ENCODE data around the gene TP53BP2.
"Not testable (repeated sequence)": the region's sequence is repeated elsewhere in the genome, so short reads cannot be mapped to it uniquely, and the experiment has no call there.

Gene TP53BP2

GRCh38 chr1:223738465-223739365, 107.0 kb downstream of the TP53BP2 start:
- DNase-seq: no peak

- DNase-seq: no peak
These were observed 108.4 kb downstream of the TP53BP2 start for GRCh38 chr1:223737342-223737741.

GRCh38 chr1:223736638-223737037, 109.1 kb downstream of the TP53BP2 start:
- DNase-seq: not testable (repeated sequence)

DNA sequence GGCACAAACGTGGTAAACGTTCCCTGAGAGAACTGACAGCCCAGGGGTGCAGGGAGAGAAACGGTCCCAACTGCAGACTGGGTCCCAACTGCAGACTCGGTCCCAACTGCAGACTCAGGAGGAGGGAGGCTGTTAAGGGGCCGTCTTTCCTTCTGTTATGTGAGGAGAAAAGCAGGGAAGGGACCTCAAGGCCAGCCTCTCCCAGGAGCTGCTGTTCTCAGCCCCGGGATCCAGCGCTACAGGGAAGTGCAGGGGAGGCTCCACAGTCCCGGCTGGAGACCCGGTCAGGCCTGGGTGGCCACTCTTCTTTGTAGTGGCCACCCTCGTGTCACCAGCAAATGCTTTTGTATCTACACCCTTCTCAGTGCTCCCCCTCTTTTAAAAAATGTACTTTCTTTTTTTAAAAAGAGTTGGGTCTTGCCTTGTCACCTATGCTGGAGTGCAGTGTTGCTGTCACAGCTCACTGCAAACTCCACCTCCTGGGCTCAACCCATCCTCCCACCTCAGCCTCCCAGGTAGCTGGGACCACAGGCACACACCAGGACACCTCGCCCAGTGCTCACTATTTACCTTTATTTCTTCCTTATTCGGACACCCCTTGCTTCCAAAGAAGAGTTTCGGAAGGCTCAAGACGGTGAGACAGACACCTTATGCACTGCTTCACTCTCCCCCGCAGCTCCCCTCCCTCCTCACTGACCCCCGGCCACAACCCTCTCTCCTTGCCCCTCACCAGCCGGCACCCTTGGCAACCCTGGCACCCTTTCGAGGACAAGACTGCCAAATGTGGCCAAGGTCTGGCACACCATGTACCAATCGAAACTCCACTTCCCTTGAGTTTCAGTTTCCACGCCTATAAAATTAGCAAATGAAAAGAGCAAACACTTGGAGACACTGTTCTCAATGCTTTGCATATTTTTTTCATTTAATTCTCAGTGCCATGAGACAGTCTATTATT, 111.6 kb downstream of the TP53BP2 start:
- DNase-seq: no peak

GRCh38 chr1:223732993-223733798, 112.6 kb downstream of the TP53BP2 start:
- DNase-seq: peak; percentile 40

- peak; percentile 14 for DNase-seq
These were observed 114.5 kb downstream of the TP53BP2 start for GRCh38 chr1:223731133-223731770.

GRCh38 chr1:223730479-223731132, 115.1 kb downstream of the TP53BP2 start:
- no peak for DNase-seq

- DNase-seq: no peak
These were observed 115.8 kb downstream of the TP53BP2 start for GRCh38 chr1:223729906-223730305.

Data from NCI-H1092 treated with DMSO at 0.1 percent for 48 hours (cell line).